NOMO-1 treated with dmso at 0.1 percent for 144 hours (cell line): ENCODE data around the gene PIGK.
"Not testable (repeated sequence)": the region's sequence is repeated elsewhere in the genome, so short reads cannot be mapped to it uniquely, and the experiment has no call there.

Experiments used
- DNase-seq: peaks from one replicate; lab custom pipeline; 2025; ENCODE audit not compliant: unreplicated experiment; lab: John Stamatoyannopoulos, UW

Gene PIGK

DNA sequence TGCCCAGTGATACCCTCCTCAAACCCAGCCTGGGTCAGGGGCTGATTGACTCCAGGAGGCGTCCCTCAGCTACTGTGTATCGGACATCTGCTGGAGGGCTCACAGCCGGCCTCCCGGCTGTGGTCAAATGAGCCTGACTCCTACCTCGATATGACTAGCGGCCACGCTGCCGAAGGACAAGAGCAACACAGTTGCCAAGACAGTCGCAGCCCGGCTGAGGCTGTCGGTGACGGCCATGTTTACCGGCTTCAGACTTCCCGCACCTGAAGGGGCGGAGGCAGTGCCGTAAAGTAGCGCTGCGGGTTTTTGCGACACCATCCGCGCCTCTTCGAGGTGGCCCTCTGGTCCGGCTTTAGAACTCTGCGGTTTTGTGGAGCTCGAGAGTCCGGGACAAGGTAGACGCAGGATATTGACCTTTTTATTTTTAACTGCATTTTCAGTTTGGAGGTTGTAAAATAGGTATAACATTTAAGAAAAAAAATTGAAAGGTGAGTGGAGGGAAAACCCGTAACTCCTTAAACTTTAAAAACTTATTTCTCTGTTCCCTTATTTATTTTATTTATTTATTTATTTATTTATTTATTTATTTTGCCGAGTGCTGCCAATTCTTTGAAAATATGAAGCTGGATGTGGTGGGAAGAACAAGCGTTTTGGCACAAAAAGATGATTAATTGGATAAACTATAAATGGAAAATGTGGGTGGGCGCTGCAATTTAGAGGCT, at the start of gene PIGK:
Gene PIGK (minus strand): TSS at position 265 of the 722 bp plus-strand sequence. CDS start 28 bp downstream, at position 237.
- peak; percentile 72 for DNase-seq

DNA sequence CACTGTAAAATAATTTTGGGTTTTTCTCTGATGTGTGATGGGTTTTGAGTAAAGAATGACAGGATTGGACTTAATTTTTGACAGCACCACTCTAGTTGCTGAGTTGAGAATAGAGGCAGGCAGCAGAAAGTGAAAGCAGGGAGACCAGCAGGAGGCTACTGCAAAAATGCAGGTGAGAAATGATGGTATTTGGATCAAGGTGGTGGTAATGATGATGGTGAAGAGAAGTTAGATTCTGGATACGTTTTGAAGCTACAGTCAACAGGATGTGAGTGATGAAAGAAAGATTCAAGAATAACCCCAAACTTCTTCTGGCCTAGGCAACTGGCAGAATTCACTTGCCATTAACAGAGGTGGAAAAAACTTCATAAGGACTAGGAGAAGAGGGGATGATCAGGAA, 47.8 kb upstream of the PIGK start:
- no peak for DNase-seq

DNA sequence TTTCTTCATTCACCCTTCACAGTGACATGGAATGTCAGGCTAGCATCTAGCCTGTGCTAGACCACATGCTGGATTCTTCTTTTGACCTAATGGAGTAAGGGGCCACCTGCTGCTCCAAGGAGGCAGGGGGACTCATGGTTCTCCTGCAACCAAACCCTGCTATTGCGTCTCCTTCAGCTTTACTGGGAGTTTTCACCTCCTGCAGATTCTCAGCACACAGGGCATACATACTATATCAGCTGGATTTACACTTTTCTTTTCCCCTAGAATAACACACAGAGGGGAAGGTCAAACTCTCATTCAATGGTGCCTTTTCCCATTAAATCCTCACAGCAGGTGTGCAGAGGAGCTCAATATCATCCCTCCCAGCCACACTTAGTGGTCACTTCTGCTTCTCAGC, 46.0 kb upstream of the PIGK start:
- DNase-seq = no peak

DNA sequence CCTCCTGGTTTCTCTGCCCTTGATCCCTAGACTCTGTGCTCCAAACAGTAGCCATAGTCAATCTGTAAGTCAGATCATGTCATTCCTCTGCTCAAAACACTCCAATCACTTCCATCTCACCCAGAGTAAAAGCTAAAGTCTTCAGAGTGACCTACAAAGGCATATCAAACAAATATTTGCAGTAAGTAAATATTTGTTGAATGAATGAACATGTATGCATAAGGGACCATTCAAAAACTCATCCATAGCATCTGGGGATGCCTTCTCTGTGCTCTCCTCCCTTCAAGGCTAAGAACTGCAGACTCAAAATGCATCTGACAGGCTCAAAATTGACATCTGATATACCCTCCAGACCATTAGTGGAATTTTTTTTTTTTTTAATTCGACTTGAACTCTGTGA, 44.5 kb upstream of the PIGK start:
- DNase-seq = no peak

DNA sequence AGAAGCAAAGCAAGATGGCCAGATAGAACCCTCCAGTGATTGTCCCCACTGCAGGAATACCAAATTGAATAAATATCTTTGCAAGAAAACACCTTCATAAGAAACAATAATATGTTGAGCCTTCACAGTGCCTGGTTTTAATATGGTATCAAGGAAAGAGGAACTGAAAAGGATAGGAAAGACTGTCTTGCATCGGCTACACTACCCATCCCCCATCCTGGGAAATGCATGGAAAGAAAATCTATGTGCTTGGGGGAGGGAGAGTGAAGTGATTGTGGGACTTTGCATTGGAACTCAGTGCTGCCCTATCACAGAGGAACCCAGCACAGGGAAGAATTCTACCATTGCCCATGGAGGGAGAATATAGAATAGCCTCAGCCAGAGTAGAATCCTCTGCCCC, 34.0 kb upstream of the PIGK start:
- no peak for DNase-seq

DNA sequence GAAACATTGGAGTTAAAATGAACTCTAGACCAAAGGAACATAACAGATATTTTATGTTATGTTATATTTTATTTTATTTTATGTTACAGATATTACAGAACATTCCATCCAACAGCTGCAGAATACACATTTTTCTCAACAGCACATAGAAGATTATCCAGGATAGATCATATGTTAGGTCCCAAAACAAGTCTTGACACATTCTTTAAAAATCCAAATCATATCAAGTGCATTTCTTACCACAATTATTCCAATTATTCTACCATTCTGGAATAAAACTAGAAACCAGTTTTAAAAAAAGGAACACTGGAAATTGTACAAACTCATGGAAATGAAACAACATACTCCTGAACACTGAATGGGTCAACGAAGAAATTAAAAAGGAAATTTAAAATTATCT, 30.9 kb upstream of the PIGK start:
- no peak for DNase-seq

DNA sequence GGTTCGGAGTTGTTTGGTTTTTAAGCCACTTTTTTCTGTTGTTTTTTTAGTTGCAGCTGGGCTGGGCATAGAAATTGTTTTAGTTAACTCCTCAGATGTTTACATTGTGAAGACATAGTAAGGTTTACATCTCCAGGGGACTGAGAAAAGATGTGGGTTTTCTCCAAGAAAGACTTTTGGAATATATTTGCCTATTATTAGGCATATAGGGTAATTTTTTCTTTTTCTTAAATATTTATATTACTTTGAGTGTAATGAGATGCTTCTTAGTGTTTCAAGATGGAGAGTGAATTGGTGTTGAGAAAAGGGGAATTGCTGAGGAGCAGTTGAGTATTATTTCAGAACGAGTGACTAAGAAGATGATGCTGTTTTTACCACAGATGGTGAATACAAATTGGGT, 26.6 kb upstream of the PIGK start:
- DNase-seq = no peak

DNA sequence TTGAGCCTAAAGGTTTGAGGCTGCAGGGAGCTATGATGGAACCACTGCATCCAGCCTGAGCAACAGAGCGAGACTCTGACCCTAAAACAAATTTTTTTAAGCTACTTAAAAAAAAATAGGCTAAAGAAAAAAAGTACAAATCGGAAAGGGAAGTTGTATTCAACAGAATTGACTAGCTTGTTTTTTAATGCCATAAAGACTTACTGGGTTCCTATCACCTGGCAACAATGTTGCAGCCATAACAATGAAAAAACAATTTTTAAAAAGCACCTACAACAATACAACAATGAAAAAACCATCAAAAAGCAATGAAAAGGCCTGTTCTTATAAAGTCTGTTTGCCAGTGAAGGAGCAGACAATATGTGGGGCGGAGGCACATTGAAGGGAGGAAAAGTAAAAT, 20.1 kb upstream of the PIGK start:
- no peak for DNase-seq

DNA sequence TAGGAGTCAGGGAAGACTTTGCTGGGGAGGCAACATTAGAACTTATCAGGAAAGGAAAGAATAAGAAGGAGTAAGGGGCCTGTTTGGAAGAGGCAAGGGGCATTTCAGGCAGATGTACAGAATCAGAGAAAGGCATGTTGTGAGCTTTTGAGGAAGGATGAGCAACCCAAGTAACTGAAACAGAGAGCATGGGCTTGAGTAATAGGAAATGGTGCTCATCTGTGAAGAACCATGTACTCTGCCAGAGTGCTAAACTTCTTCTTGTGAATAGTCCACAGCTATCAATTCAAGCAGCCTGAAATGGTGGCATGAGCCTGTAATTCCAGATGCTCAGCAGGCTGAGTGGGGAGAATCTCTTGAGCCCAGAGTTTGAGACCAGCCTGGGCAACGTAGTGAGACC, 19.2 kb upstream of the PIGK start:
- peak; percentile 53 for DNase-seq

DNA sequence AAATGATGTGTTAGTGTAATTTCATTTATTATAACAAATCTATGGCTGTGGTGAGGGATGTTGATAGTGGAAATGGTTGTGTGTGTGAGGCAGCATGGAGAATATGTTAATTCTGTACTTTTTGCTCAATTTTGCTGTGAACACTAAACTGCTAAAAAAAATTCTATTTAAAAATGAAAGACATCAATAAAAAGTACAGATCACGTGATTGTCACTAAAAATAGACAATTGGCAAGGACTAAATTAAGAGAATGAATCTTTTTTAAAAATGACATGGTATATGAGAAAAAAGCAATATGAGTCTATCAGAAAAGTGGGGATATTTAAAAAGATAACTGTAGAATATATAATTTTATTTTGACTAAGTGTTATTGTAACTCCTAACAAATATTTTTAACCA, 15.7 kb upstream of the PIGK start:
- no peak for DNase-seq

DNA sequence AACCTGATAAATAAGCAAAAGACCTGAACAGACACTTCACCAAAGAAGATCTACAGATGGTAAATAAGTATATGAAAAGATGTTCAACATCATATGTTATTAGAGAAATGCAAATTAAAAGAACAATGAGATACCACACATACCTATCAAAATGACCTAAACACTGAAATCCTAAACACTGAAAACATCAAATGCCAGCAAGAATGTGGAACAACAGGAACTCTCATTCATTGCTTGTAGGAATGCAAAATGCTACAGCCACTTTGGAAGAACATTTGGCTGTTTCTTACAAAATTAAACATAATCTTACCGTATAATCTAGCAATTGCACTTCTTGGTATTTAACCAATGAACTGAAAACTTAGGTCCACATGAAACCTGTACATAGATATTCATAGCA, 14.9 kb upstream of the PIGK start:
- DNase-seq = no peak

DNA sequence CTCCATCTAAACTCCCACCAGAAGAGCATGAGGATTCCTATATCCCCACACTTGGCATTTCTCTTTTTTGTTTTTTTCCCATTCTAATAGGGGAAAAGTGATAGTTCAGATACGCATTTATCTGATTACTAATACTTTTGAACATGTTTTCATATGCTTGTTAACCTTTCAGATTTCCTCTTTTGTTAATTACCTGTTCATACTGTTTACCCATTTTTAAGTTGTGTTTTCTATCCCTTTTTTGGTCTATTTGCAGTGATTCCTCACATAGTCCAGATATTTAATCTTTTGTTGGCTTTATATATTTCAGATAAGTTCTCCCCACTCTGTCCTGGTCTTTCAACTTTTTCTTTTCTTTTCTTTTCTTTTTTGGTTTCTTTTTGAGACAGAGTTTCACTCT, 13.6 kb upstream of the PIGK start:
- DNase-seq = no peak

DNA sequence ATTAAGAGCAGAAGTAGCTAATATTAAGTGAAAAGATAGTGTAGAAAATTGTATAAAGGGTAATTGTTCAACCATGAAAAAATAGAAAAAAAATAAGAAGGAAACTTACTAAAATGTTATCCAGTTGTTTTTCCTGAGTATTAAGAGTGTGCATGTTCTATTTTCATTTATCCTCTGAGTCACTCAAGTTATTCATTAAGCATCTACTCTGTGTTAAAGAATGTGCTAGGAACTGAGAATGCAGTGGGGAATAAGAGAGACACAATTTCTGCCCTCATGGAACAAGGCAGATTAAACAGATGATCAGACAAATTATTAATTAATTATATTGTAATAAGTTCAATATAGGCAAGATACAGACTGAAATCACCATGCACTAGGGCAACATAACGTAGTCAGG, 10.8 kb upstream of the PIGK start:
- no peak for DNase-seq

DNA sequence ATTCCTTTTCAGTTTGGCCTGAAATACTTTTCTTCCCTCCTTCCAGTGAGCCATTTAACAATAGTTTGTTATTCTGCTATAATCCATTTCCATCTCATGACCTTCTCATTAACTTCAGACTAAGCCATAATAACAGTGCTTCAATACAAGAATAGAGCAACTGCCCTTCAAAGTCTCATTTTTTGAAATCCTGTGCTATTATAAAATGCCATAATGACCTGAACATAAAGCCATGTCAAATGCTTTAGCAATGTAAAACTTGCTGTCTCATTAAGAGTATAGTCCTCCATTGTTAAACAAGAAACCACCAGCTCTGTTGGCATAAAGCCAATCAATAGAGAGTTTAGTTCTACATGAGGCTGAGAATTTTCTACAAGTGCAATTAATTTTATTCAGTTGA, 9.6 kb upstream of the PIGK start:
- DNase-seq = no peak

DNA sequence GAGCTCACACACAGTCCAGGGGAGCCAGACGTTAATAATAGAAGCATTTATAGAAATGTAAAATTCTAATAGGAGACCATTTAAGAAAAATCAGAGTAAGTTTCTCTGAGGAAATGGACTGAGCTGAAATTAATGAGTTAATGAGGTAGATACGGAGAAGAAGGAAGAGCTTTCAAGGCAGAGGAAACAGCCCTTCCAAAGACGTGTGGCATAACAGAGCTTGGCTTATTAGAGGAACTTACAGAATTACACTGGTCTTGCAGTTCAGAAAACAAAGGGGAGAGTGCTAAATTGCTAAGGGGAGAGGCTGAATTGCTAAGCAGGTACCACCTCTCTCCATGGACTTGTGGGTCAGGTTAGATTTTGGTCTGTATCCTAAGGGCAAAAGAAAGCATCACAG, 8.2 kb upstream of the PIGK start:
- peak; percentile 27 for DNase-seq

DNA sequence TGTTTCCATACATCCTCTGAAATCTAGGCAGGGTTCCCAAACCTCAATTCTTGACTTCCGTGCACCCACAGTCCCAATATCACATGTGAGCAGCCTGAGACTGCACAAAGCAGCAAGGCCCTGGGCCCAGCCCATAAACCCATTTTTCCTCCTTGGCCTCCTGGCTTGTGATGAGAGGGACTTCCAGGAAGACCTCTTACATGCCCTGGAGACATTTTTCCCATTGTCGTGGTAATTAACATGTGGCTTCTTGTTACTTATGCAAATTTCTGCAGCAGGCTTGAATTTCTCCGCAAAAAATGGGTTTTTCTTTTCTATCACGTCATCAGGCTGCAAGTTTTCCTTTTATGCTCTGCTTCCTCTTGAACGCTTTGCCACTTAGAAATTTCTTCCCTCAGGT, 3.3 kb upstream of the PIGK start:
- DNase-seq = no peak

DNA sequence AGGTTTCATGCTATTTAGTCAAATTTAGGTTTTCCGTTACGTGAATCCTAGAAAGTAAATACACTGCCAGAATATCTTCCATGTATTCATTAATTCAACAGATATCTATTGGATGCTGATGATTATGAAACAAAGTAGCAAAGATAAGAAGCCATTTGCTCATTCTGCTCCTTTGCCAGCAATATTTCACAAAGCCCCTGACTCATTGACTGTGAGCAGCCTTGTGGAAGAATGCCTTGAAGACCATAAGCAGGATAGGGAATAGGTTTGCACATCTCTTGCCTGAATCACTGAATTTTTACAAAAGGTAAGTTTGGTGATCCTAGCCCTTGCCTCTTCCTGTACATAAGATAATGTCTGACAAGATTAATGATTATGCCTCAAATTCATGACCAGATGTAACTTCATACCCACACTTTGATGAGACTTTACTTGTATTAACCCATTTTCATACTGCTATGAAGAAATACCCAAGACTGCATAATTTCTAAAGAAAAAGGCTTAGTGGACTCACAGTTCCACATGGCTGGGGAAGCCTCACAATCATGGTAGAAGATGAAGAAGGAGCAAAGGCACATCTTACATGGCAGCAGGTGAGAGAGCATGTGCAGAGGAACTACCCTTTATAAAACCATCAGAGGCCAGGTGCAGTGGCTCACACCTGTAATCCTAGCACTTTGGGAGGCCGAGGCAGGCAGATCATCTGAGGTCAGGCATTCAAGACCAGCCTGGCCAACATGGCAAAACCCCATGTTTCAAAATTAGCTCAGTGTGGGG, 1.6 kb upstream of the PIGK start:
- DNase-seq = no peak

DNA sequence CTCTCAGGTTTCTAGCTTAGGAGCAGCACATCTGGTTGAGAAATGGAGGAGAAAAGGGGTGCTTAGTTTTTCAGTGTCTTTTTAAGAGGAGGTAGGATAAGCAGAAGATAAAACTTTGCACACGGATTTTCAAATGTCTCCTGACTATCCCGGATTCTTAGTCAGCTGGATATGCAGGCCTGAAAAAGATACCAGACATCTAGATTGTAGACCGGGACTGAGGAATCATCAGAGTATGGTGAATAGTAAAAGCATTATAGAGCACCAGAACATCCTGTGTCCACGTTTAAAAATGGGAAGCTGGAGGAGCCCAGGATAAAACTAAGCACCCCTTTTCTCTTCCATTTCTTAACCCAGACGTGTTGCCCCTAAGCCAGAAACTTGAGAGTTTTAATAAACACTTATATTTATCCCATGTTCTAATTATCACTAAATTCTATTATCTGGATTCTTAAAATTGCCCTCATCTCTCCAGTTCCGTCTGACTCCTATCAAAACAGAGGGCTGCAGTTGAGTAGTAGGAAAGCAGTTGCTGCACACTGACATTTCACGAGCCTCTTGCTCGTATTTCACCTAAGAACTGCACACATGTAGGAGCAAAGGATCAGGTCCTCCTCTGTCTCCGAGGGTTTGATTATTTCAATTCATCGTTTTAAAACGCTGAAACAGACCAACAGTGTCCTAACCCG, 609 bp downstream of the PIGK start:
- DNase-seq = no peak

DNA sequence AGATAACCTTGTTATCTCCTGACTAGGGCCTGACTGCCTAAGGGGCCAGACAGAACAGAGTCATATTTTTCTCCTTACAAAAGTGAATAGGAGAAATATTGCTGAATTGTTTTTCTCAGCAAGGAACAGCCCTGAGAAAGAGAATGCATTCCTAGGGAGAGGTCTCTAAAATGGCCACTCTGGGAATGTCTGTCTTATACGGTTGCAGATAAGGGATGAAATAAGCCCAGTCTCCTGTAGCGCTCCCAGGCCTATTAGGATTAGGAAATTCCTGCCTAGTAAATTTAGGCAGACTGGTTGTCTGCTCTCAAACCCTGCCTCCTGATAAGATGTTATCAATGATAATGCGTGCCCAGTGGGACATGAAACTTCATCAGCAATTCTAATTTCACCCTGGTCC, 15.2 kb downstream of the PIGK start:
- DNase-seq = not testable (repeated sequence)

DNA sequence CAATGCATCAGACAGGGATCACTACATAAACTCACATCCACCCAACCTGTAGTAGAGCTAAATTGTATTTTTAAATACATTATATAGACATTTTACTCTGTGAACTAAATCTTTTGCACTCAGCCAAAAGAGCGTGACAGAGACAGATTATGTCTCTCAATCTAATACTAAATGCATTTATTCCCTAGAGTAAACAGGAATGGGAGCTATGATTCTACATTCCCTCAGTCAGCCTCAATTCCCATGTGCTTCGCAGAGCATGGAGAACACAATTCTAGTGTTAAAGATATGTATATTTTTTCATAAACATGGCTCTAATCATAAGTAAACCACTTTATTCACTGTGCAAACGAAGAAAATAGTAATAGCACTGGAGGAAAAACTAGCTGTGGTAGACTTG, 16.5 kb downstream of the PIGK start:
- DNase-seq = no peak

DNA sequence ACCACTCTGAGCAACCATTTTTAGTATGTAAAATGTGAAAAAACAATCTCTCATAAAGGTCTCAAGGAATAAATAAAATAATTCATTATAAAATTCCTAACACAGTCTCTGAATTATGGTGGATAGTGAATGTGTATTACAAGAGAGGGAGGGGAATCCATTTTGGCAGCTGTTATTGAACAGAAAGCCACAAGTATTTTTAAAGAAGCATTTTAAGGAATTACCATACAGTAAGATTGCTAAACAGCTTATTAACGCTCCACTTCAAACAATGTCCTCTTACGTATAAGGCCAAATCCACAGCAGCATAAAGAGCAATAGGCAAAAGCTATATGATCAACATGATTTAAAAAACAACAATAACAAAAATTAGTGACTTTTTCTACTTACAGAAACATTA, 18.4 kb downstream of the PIGK start:
- no peak for DNase-seq

DNA sequence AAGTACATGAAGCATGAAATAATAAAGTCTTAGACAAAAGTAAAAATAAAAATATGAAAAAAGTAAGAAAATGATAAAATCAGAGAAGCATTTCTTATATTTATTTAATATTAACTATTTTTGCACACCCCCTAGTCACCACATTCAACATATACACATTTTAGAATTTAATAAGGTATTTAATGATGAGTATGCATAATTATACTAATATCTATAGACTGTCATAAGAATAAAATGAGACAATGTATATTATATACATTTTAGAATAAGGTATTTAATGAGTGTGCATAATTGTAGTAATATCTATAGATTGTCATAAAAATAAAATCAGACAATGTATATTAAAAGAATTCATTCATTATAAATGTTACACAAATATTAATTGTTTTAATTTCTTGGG, 18.9 kb downstream of the PIGK start:
- DNase-seq = no peak
